Measurements from ENCODE around the gene ZNF341. TPM values are rescaled to one million over a fixed set of nuclear protein-coding genes. Genes with fewer than 3 reads are reported as not detected.

The ZNF341 gene
- total and polyA plus RNA-seq, 2 experiments from 2014 or later = 4.3 to 6.1 TPM

DNA sequence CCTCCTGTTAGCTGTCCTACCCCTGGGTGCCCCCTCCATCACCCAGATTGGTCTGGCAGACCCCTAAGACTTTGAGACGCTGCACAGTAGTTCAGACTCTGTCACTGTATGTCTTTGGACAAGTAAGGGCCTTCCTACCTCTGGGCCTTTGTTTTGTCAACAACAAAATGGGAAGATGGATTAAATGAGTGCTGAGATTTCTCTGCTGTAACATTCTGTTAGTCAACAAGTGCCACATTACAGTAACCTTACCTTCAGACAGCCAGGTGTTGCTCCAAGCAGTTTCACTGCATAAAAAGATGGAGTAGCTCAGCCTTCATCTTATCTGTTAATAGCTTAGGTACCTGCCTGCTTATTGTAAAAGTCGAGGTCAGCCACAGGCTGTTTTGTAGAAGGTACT is 95.3 kb downstream of the ZNF341 start:
- no peak overlapping the region for H2AFZ ChIP-seq
- H3F3A ChIP-seq (replicated peaks; ENCODE audit: low read depth) = 0 out of 2 replicates have a peak, but pooled peaks cover 2% of the 10 kb centered on the region
- peaks cover 63% of the 10 kb centered on the region for H4K20me1 ChIP-seq (replicated peaks; ENCODE audit: insufficient read depth)
- TF ChIP-seq EZH2 (IDR thresholded peaks at IDR 0.05; ENCODE audit: low read depth, unreplicated experiment) (no peak), POLR2AphosphoS5 (IDR thresholded peaks at IDR 0.05; ENCODE audit: low read depth) (no peak), CREB1 (CRISPR knock-in tag; IDR thresholded peaks at IDR 0.05; ENCODE audit: low read depth) (no peak), JUNB (IDR thresholded peaks at IDR 0.05; ENCODE audit: unreplicated experiment) (no peak), ZNF114 (CRISPR knock-in tag; IDR thresholded peaks at IDR 0.05) (no peak), ZNF331 (CRISPR knock-in tag; IDR thresholded peaks at IDR 0.05; ENCODE audit: low read depth) (no peak), NANOG (IDR thresholded peaks at IDR 0.05; ENCODE audit: borderline replicate concordance) (no peak), STAT1 (IDR thresholded peaks at IDR 0.05; ENCODE audit: unreplicated experiment) (no peak), EZH2phosphoT487 (IDR thresholded peaks at IDR 0.05; ENCODE audit: unreplicated experiment) (no peak)
- TF ChIP-seq, protein P1, sequence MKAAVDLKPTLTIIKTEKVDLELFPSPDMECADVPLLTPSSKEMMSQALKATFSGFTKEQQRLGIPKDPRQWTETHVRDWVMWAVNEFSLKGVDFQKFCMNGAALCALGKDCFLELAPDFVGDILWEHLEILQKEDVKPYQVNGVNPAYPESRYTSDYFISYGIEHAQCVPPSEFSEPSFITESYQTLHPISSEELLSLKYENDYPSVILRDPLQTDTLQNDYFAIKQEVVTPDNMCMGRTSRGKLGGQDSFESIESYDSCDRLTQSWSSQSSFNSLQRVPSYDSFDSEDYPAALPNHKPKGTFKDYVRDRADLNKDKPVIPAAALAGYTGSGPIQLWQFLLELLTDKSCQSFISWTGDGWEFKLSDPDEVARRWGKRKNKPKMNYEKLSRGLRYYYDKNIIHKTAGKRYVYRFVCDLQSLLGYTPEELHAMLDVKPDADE (IDR thresholded peaks at IDR 0.05) = no peak
- TF ChIP-seq, protein P2, sequence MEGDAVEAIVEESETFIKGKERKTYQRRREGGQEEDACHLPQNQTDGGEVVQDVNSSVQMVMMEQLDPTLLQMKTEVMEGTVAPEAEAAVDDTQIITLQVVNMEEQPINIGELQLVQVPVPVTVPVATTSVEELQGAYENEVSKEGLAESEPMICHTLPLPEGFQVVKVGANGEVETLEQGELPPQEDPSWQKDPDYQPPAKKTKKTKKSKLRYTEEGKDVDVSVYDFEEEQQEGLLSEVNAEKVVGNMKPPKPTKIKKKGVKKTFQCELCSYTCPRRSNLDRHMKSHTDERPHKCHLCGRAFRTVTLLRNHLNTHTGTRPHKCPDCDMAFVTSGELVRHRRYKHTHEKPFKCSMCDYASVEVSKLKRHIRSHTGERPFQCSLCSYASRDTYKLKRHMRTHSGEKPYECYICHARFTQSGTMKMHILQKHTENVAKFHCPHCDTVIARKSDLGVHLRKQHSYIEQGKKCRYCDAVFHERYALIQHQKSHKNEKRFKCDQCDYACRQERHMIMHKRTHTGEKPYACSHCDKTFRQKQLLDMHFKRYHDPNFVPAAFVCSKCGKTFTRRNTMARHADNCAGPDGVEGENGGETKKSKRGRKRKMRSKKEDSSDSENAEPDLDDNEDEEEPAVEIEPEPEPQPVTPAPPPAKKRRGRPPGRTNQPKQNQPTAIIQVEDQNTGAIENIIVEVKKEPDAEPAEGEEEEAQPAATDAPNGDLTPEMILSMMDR (conservative IDR thresholded peaks at IDR 0.05; ENCODE audit: low read depth in 2 of 2) = no peak
- TF ChIP-seq, protein P3, sequence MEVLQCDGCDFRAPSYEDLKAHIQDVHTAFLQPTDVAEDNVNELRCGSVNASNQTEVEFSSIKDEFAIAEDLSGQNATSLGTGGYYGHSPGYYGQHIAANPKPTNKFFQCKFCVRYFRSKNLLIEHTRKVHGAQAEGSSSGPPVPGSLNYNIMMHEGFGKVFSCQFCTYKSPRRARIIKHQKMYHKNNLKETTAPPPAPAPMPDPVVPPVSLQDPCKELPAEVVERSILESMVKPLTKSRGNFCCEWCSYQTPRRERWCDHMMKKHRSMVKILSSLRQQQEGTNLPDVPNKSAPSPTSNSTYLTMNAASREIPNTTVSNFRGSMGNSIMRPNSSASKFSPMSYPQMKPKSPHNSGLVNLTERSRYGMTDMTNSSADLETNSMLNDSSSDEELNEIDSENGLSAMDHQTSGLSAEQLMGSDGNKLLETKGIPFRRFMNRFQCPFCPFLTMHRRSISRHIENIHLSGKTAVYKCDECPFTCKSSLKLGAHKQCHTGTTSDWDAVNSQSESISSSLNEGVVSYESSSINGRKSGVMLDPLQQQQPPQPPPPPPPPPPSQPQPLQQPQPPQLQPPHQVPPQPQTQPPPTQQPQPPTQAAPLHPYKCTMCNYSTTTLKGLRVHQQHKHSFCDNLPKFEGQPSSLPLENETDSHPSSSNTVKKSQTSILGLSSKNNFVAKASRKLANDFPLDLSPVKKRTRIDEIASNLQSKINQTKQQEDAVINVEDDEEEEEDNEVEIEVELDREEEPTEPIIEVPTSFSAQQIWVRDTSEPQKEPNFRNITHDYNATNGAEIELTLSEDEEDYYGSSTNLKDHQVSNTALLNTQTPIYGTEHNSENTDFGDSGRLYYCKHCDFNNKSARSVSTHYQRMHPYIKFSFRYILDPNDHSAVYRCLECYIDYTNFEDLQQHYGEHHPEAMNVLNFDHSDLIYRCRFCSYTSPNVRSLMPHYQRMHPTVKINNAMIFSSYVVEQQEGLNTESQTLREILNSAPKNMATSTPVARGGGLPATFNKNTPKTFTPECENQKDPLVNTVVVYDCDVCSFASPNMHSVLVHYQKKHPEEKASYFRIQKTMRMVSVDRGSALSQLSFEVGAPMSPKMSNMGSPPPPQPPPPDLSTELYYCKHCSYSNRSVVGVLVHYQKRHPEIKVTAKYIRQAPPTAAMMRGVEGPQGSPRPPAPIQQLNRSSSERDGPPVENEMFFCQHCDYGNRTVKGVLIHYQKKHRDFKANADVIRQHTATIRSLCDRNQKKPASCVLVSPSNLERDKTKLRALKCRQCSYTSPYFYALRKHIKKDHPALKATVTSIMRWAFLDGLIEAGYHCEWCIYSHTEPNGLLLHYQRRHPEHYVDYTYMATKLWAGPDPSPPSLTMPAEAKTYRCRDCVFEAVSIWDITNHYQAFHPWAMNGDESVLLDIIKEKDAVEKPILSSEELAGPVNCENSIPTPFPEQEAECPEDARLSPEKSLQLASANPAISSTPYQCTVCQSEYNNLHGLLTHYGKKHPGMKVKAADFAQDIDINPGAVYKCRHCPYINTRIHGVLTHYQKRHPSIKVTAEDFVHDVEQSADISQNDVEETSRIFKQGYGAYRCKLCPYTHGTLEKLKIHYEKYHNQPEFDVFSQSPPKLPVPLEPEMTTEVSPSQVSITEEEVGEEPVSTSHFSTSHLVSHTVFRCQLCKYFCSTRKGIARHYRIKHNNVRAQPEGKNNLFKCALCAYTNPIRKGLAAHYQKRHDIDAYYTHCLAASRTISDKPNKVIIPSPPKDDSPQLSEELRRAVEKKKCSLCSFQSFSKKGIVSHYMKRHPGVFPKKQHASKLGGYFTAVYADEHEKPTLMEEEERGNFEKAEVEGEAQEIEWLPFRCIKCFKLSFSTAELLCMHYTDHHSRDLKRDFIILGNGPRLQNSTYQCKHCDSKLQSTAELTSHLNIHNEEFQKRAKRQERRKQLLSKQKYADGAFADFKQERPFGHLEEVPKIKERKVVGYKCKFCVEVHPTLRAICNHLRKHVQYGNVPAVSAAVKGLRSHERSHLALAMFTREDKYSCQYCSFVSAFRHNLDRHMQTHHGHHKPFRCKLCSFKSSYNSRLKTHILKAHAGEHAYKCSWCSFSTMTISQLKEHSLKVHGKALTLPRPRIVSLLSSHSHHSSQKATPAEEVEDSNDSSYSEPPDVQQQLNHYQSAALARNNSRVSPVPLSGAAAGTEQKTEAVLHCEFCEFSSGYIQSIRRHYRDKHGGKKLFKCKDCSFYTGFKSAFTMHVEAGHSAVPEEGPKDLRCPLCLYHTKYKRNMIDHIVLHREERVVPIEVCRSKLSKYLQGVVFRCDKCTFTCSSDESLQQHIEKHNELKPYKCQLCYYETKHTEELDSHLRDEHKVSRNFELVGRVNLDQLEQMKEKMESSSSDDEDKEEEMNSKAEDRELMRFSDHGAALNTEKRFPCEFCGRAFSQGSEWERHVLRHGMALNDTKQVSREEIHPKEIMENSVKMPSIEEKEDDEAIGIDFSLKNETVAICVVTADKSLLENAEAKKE (CRISPR knock-in tag; IDR thresholded peaks at IDR 0.05) = no peak
- TF ChIP-seq, protein P4, sequence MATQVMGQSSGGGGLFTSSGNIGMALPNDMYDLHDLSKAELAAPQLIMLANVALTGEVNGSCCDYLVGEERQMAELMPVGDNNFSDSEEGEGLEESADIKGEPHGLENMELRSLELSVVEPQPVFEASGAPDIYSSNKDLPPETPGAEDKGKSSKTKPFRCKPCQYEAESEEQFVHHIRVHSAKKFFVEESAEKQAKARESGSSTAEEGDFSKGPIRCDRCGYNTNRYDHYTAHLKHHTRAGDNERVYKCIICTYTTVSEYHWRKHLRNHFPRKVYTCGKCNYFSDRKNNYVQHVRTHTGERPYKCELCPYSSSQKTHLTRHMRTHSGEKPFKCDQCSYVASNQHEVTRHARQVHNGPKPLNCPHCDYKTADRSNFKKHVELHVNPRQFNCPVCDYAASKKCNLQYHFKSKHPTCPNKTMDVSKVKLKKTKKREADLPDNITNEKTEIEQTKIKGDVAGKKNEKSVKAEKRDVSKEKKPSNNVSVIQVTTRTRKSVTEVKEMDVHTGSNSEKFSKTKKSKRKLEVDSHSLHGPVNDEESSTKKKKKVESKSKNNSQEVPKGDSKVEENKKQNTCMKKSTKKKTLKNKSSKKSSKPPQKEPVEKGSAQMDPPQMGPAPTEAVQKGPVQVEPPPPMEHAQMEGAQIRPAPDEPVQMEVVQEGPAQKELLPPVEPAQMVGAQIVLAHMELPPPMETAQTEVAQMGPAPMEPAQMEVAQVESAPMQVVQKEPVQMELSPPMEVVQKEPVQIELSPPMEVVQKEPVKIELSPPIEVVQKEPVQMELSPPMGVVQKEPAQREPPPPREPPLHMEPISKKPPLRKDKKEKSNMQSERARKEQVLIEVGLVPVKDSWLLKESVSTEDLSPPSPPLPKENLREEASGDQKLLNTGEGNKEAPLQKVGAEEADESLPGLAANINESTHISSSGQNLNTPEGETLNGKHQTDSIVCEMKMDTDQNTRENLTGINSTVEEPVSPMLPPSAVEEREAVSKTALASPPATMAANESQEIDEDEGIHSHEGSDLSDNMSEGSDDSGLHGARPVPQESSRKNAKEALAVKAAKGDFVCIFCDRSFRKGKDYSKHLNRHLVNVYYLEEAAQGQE (IDR thresholded peaks at IDR 0.05; ENCODE audit: unreplicated experiment) = no peak
- peaks cover 5% of the 10 kb centered on the region for H3K27me3 Mint-ChIP-seq (ENCODE audit: insufficient read depth, low read depth, poor library complexity)
- no peak overlapping the region for H3K4me3 Mint-ChIP-seq
- H3K27ac ChIP-seq (ENCODE audit: low read depth) = 0 out of 2 replicates have a peak overlapping the region, but pooled peaks have one; percentile 0
- H3K9me2 ChIP-seq (ENCODE audit: insufficient read depth) = 0 out of 2 replicates have a peak, but pooled peaks cover 2% of the 10 kb centered on the region
- no peaks in the 10 kb centered on the region for H3K36me3 ChIP-seq (ENCODE audit: insufficient read depth)
- peaks cover 96% of the 10 kb centered on the region for H3K79me2 ChIP-seq (replicated peaks; ENCODE audit: insufficient read depth)
- no peaks in the 10 kb centered on the region for H3K36me3 Mint-ChIP-seq (ENCODE audit: low read depth)
- no peaks in the 10 kb centered on the region for H3K9me3 Mint-ChIP-seq
- H3K4me1 ChIP-seq (ENCODE audit: insufficient read depth) = peaks cover 30% of the 10 kb centered on the region
- ATAC-seq (no peak), DNase-seq (ENCODE audit: low spot score) (no peak)
- peaks cover 49% of the 10 kb centered on the region for H3K4me1 Mint-ChIP-seq
- H3K27ac Mint-ChIP-seq = peak overlapping the region; percentile 34
- H3K4me2 ChIP-seq = no peak overlapping the region
- H3K27me3 ChIP-seq (ENCODE audit: insufficient read depth) = no peaks in the 10 kb centered on the region
- H3K4me3 ChIP-seq = no peak overlapping the region

All from GM23338 (cell line).